Measurements from ENCODE around the gene USP3.

DNA sequence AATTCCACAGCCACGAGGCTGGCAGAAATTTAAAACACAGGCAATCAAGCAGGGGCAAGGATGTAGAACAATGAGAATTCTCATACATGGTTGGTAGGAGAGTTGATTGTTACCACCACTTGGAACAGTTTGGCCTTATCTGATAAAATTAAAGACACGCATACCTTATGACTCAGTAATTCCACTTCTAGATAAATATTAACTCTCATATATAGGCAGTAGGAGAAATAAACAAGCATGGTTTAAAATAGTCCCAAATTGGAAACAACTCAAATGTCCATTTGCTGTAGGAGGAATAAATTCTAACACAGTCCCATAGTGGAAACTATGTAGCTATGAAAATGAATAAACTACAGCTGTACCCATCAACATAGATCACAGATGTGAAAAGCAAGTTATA, 42.3 kb upstream of the USP3 start:
- TF ChIP-seq POLR2A (IDR thresholded peaks at IDR 0.05) (no peak), CTCF (IDR thresholded peaks at IDR 0.05) (no peak)
